ENCODE data around the gene PARP1.
"Not testable (repeated sequence)": the region's sequence is repeated elsewhere in the genome, so short reads cannot be mapped to it uniquely, and the experiment has no call there.

PARP1 gene

DNA sequence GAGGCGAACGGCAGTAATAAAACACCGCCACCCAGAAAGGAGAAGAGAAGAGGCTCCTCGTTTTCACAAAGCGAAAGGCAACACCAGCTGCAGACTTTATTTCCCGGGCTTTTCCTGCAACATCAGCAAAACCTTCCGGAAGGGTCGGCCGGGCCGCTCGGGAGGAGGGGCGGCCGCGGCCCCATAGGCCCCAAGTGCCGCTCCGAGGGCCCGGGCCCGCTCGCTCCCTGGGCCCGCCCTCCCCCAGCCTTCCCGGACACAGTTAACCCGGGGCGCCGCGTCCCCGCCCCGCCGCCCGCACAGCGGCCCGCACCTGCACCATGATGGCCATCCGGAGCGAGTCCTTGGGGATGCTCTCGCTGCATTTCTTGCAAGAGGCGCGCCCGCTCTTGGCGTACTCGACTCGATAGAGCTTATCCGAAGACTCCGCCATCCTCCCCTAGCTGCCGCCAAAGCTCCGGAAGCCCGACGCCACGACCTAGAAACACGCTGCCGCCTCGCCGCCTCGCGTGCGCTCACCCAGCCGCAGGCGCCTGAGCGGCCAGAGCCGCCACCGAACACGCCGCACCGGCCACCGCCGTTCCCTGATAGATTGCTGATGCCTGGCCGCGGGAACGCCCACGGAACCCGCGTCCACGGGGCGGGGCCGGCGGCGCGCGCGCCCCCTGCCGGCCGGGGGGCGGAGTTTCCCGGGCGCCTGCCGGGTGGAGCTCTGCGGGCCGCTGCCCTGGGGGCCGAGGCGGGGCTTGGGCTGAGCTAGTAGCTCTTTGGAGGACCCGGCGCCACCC lies at the start of gene PARP1:
Gene PARP1, minus strand, starts transcription at position 597 of the 788 bp plus-strand sequence. Its CDS starts 164 bp downstream, at position 433.
- peak; percentile 94 for DNase-seq

DNA sequence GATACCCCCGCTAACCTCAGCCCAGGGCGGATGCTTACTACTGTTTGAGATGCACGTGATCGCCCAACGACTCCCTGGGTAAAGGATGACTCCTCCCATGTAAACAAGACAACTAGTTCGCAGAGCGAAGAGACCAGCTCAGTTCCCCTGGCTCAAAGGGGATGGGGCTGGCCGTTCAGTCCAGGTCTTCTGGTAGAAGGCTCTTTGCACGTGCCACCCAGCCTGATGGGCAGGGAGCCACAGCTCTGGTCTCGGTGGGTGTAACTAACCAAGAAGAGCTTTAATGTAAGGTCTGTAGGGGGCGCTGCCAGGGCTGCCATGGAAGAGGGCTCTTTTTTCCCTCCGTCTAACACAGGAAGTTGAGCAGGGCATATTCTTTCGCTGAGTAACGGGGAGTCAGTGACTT lies 49.4 kb upstream of the PARP1 start:
- DNase-seq, result peak; percentile 53

DNA sequence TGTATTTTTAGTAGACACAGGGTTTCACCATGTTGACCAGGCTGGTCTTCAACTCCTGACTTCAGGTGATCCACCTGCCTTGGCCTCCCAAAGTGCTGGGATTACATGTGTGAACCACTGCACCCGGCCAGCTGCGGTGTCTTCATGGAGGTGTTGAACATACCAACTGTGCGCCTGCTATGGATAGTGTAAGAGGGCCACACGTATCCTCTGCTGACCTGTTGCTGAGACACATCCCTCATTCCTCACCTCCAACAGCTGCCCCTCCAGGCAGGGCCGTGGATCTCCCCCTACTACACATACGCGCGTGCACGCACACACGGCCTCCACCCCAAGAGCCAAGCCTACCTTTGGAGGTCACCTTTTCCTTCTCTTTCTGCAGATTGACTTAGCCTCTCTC lies 48.0 kb upstream of the PARP1 start:
- no peak for DNase-seq

DNA sequence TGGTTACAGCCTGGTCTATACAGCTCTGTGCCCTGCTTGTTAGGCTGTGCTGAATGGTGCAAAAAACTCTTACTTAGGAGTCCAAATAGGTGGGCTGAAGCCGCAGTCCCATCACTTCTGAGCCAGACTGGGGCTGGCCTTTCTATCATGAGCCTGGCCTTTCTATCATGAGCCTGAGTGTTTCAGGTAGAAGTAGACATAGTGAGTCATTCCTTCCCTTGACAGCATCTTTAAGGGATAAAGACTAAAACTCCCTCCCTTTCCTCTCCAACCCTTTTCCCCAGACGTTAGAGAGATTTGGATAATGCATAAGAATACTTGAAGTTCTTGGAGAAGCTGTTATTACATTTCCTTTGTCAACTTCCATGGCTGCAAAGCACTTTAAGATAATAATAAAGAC lies 46.5 kb upstream of the PARP1 start:
- DNase-seq, result no peak

DNA sequence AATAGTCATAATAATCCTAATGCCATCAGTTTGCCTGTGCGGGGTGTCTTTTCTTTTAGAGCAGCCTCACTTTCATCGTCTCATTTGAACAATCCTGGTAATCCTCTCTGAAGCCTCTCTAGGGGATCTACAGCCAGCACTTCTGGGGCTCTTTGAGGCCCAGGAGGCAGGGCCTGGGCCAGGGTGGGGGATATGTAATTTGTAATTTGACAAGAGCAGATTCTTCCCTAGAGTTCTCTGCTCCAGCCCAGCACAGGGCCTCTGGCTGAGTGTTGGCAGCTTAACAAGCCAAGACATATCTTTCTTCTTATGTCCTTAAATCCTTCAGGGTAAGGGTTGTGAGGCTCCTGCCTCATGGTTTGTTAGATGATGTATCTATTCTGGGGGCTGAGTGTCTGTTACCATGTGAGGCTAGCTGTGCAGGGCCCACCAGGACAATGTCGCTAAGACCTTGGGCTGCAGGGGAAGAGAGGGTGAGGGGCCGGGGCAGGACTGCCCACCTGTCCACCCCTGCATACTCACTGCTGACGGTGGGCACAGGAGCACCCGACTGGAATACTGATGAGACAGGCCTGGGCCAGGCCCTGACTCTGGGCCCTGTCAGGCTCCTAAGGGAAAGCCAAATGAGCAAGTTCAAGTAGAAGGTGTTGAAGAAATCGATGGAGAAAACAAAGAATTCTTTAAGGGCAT lies 45.3 kb upstream of the PARP1 start:
- no peak for DNase-seq

DNA sequence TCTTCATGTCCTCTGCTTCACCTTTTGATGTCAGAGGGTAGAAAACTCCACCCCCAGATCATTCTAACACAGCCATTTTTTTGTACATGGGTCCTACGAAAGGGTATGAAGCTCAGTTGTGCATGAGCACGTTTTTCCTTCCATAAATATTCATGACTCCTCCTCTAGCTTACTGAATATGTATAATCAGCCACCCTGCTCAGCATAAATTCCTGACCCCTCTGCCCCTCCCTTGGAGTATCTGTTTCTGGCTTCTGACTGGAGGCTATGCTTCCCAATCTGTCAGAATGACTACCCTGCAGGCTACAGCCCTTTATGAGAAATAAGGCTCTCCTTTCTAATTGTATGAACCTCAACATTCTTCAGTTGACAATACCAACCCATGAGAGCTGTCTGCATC lies 42.8 kb upstream of the PARP1 start:
- DNase-seq, result no peak

DNA sequence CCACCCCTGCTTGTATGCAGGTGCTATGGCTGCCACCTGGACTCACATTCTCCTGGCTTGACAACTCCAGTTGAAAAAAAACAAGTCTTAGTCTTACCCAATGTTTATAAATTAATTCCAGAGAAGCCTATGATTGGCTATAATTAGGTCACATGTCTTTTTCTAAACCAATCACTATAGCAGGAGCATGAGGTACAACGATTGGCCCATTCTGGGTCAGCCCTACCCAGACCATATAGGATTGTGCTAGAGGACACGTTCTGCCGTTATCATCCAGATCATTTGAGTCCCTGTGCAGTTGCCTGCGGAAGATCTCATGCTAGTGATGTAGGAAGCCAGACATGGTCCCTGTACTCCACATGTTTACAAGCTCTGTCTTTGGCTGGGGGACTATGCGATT lies 41.9 kb upstream of the PARP1 start:
- DNase-seq, result no peak

DNA sequence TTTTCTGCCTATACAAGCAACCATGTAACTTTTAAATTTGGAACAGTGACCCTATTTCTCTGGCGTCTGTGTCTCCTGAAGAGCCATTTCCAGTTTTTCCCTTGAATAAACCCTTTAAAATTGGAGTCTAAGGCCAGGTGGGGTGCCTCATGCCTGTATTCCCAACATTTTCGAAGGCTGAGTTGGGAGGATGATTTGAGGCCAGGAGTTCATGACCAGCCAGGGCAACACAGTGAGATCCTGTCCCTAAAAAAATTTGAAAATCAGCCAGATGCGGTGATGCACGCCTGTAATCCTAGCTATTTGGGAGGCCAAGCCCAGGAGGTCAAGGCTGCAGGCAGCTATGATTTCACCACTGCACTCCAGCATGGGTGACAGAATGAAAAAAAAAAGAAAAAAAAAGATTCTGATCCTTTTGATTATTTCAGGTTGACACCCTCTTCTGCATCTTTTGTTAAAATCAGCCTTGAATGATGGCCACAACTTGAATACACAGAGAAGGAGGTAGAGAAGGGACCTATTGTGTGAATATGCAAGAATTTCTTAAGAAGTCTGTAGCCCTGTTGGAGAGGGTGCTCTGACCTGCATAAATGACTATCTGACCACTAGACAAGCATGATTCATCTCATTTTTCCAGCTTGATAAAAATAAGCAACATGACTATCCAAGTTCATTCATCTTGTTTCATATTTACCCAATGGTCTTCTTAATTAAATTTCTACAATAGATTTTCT lies 40.2 kb upstream of the PARP1 start:
- no peak for DNase-seq

DNA sequence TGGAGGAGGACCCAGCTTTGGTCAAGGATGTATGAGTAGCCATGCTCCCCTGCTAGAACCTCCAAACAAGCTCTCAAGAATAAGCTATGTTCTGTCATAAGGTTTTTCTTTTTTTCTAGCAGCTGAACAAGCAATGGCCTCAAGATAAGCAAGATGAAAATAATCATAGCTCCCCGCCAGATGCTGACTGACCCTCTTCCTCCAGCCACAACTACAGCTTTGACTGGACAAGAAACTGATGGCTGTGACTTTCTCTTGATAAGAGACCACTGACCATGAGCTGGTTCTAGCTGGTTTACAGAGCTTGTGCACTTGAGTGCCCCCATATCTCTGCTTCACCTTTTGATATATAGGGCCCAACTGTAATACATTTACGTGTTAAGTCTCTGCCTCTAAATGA lies 38.2 kb upstream of the PARP1 start:
- DNase-seq, result no peak

DNA sequence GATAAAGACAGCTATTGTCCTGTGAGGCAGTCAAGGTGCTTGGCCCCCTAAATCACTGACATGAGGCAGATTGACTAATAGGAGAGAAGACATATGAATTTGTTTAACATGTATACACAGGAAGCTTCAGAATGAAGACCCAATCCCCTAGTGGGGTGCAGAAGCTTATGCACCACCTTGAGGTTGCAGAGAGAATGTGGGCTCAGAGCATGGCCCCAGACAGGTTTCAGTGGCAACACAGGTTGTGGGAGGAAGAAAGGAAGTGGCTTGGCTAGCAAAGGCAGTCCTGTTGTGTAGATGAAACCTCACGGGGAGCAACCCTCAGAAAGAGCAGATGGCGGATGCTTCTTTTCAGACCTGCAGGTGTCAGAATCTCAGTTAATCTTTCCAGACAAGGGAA lies 37.0 kb upstream of the PARP1 start:
- DNase-seq, result peak; percentile 79

DNA sequence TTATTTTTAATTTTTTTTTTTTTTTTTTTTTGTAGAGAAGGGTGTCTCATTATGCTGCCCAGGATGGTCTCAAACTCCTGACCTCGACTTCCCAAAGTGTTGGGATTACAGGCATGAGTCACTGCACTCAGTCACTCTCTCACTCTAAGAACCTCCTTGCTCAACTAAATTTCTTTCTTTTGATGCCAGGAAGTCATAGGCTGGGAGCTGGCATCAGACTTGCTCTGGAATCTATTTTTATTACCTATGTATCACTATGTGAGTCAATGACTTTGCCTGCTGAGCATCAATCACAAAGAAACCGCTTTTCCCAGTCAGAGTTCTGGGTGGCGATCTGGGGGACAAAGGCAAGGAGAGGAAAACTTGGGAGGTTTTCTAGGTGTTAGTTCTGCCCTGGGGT lies 35.5 kb upstream of the PARP1 start:
- DNase-seq, result no peak

DNA sequence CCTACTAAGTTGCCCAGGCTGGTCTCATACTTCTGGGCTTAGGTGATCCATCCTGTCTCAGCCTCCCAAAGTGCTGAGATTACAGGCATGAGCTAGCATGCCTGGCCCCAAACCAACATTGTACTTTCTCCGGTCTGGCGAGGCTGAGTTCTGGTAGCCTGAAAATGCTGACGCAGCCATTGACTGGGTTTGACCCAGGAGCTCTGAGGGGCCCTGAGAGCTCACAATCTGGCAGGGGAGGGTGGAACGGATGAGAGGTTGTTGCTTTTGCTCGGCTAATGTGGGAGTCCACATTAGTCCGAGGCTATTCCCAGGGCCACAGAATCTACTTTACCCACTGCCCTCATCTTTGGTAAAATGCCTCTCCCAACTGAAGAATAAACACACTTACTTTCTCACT lies 35.1 kb upstream of the PARP1 start:
- no peak for DNase-seq

DNA sequence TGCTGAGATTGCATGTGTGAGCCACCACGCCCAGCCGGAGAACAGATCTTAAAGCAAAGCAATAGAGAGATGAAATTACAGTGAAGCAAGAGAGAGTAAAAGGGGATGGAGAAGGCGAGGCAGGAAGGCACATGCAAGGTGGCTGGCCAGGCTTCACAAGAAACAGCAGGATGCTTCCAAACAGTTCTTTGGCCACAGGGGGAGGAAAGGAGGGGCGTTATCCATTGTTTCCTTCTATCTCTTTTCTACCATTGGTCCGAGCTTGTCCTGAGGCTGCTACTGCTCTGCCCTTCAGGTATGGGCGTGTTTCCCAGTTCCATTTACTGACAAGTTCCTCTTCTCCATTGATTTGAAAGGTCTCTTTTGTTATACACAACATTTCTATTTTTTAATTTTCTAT lies 33.7 kb upstream of the PARP1 start:
- no peak for DNase-seq

DNA sequence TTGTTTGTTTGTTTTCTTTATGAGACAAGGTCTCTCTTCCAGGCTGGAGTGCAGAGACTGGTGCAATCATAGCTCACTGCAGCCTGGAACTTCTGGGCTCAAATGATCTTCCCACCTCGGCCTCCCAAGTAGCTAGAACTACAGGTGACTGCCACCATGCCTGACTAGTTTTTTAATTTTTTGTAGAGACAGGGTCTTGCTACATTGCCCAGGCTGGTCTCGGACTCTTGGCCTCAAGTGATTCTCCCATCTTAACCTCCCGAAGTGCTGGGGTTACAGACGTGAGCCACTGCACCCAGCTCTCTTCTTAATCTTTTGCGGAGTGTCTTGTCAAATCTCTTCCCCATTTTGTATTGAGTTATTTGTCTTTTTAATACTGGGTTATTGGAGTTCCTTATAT lies 32.6 kb upstream of the PARP1 start:
- DNase-seq, result no peak

DNA sequence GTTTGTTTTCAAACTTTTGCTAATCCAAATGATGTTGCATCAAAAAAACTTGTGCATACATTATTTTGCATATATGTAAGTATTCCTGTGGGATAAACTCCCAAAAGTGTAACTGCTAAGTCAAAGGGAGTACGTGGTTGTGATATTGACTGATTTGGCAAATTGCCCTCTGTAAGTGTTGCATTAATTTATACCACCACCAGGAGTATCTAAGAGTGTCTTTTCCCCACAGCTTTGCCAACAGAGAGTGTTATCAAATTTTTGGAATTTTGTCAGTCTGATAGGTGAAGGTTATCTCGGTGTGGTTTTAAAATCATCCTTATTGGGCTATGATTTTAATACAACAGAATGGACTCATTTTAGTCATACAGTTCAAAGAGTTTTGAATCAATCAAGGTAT lies 30.1 kb upstream of the PARP1 start:
- no peak for DNase-seq

DNA sequence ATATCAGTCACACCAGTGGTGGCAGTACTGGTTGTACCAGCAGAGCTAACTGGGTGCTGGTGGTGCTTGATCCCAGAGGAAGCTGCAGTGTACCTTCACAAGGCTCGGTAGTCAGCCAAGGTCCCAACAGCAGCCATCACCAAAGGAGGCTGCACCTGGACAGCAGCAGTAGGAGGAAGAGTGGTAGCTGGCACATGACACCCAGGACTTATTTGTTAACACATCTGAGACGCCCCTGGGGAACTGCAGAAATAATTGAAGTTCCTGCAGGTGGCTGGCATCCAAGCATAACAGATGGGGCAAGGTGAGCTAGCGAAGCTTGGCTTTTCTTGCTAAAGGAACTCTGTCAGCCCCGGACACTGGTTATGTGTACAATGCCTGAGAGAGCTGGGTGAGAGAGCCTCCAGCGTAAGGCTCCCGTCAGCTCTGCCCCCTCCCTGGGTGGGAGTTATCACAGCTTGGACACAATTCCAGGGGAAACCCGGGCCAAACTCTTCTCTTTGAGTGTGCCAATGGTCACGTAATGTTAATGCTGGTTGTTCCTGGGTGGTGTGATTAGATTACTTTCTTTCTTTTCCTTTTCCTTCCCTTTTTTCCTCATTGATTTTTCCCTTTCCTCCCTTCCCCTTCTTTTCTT lies 29.1 kb upstream of the PARP1 start:
- DNase-seq, result no peak

DNA sequence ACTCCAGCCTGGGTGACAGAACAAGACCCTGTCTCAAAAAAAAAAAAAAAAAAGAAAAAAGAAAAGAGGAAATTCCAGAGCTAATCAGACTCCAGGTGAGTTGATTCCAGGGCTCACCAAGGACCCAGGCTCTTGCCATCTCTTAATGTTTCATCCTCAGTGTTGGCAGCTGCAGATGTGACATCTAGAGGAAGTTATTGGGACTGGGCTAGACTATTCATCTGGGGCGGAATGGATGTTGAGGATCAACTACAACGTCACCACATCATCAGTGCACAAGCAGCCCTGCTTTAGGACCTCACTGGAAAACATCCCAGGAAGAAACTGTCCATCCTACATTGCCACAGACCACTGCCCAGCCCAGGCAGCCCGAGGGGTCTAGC lies 28.6 kb upstream of the PARP1 start:
- no peak for DNase-seq

DNA sequence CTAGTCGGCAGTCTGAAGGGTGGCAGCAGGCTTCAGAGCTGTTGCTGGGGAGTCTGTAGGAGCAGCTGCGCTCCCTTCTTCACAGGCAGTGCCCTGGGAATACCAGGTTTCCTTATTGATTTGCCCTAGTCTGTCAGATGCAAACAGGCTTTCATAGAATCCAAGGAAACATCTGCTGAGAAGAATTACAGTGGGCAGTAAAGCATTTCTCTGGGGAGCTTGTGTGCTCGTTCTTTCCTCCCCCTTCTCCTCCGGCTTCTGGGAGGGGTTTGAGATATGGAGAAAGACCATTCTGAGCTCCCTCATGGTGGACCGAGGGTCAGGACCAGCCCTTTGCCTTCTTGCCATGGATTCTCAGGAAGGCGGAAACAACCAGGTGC lies 25.4 kb upstream of the PARP1 start:
- no peak for DNase-seq

DNA sequence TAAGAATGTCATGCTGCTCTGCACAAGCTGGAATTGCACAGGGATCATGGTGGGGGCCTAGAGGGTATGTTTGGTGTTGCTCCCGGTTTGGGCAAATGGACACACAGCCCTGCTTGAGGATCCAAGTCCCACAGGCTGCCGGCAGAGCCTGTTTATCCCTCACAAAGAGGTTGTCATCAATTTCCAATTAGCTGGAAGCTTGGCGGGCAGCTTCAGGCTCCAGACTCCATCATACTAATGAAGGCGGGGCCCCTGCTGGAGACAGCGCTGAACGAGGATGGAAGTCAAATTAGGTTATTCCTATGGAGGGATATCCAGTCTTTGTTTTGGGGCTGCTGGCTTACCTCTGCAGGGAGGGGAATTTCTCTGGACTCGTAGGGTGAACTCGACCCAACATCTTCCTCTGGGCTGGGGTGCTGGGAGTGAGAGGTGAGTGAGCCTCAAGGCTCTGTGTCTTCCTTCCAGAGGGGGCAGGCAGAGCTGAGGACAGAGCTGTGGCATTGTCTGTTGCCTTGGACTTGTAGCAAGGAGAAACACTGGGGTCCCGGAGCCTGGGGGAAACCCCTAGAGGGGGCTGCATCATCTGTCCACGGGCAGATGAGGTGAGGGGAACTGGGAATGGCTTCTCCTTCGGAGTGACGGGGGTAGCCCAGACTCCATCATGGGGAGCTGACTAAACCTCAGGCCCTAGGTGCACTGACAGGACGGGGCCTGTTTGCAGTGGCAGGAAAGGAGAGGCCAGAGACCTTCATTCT lies 24.9 kb upstream of the PARP1 start:
- no peak for DNase-seq

DNA sequence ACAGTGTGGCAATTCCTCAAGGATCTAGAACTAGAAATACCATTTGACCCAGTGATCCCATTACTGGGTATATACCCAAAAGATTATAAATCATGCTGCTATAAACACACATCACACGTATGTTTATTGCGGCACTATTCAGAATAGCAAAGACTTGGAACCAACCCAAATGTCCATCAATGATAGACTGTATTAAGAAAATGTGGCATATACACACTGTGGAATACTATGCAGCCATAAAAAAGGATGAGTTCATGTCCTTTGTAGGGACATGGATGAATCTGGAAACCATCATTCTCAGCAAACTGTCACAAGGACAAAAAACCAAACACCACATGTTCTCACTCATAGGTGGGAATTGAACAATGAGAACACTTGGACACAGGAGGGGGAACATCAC lies 24.0 kb upstream of the PARP1 start:
- not testable (repeated sequence) for DNase-seq

DNA sequence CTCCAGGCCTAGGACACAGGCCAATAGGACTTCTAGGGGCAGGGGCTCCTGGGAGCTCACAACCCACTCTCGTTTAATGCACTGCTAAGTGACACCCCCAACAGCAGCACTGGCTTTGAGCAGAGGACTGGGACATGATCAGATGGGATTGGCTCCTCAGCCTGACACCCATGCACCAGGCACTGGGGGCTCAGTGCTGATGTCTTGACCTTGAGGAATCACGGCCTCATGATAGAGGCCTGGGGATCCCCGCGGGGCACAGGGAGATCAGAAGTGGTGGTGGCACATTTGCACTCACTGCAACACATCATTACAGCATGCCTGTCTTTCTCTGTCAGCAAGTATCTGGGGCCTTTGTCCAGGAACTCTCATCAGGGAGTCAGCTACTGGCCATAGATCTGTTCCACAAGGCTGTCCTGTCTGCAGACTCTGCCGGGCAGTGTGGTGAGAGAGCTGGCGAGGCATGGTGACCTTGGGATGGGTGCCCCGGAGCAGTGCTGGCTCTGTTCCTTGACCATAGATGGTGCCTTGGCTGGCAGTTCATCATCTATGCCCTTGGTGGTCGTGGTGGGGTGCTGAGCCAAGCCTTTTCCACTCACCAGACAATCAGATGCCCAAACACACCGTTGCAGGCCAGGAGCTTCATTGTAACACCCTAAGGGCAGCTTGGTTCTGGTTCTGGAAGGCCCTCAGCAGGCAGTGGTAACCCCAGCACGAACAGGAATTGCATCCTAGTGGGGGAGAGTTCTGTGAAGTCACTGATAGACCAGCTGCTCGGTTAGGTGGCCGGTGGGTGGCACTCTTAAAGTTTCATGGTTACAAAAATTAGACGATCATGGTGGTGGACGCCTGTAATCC lies 22.2 kb upstream of the PARP1 start:
- DNase-seq, result no peak

Measured in activated CD4-positive, alpha-beta T cell treated with anti-CD3 and anti-CD28 coated beads, Interleukin-10, Interleukin-2, amounts not matched to agents 100 ng/mL and 50 ng/mL, durations not matched to agents 16 hours and 8 hours (primary cell).